Measurements from ENCODE around the gene CDC42. TPM values are rescaled to one million over a fixed set of nuclear protein-coding genes. Genes with fewer than 3 reads are reported as not detected.
A peak's percentile ranks its signal among the peaks of the same experiment; 100 is the strongest.

CDC42 gene
- total and polyA plus RNA-seq, 2 of the 13 experiments (the other 11 are each of a cell fraction or from before 2014, with no cell fraction given) = 138 to 237 TPM

GRCh38 chr1:22051607-22052114 is 848 bp upstream of the CDC42 start:
- H3K4me1 ChIP-seq (ENCODE audit: insufficient read depth, low read length) = peaks cover 62% of the 10 kb centered on the region
- peak overlapping the region; percentile 80 for H3K4me2 ChIP-seq (ENCODE audit: low read depth, low read length)
- DNase-seq (ENCODE audit: low spot score) (no peak), ATAC-seq (no peak), FAIRE-seq (no peak)
- in situ Hi-C loops (cut with HindIII; ENCODE audit: extremely low pct_ligation_motif_present, low pct_unique_long_range_greater_than_20kb) = no loop called here
- H3K36me3 ChIP-seq (replicated peaks in 1 of 2; ENCODE audit: control insufficient read depth in 1 of 2, insufficient read depth in 2 of 2, low read length in 2 of 2) = no peaks in the 10 kb centered on the region; a peak in 1 of 5 replicates
- no peaks in the 10 kb centered on the region for H3K9me3 ChIP-seq (ENCODE audit: low read length)
- H4K20me1 ChIP-seq (ENCODE audit: insufficient read depth, low read length) = peaks cover 30% of the 10 kb centered on the region
- no peak for TF ChIP-seq ZNF362 (CRISPR knock-in tag; IDR thresholded peaks at IDR 0.05; ENCODE audit: borderline replicate concordance)
- 0 out of 2 replicates have a peak, but pooled peaks have one; percentile 5 for TF ChIP-seq ZNF777 (CRISPR knock-in tag; IDR thresholded peaks at IDR 0.05)
- peak; percentile 39; the same call in 1 of the 2 replicates for TF ChIP-seq FOXP1 (IDR thresholded peaks at IDR 0.05)
- no peak for TF ChIP-seq FOXP1 (CRISPR knock-in tag; IDR thresholded peaks at IDR 0.05)
- ChIA-PET POLR2A (interaction anchor here (1.0 to 3.8 kb wide), 7 partner anchors 11 to 268 kb away, joined by 3 to 42 read pairs (median 8); no protein-coding TSS in a partner anchor), CTCF (ENCODE audit: low intra/inter-chr PET ratio, low total read pairs) (no interaction called here)
- H3K27ac ChIP-seq (ENCODE audit: extremely low read length, insufficient read depth, low read length) = no peak overlapping the region
- H3K79me2 ChIP-seq (ENCODE audit: insufficient read depth, low read length) = peaks cover 32% of the 10 kb centered on the region
- intact Hi-C loops (cut with micrococcal nuclease; ENCODE audit: unreplicated experiment) = no loop called here
- H2AFZ ChIP-seq (ENCODE audit: low read length) = no peak overlapping the region
- WGBS (ENCODE audit: low lambda C conversion rate) = 79% methylated on average over 13 of the region's 13 CpGs
- TSS peak; percentile 39 for BruUV-seq (replicated peaks)
- peak overlapping the region; percentile 91; the same call in 1 of the 2 replicates for H3K9ac ChIP-seq (ENCODE audit: insufficient read depth, low read depth, low read length)
- no peaks in the 10 kb centered on the region; a peak in 1 of 5 replicates for H3K27me3 ChIP-seq (ENCODE audit: control insufficient read depth in 1 of 2, insufficient read depth in 2 of 2, low read length in 2 of 2)
- peak overlapping the region in 2 of 3 experiments; percentile 90; a peak in 1 of 6 replicates for H3K4me3 ChIP-seq (replicated peaks in 1 of 3; ENCODE audit: insufficient read depth in 1 of 3, low read depth in 2 of 3, low read length in 3 of 3)

- H3K27ac ChIP-seq (ENCODE audit: extremely low read length, insufficient read depth, low read length) = peak overlapping the region; percentile 87
- H3K9me3 ChIP-seq (ENCODE audit: low read length) = no peaks in the 10 kb centered on the region
- intact Hi-C loops (cut with micrococcal nuclease; ENCODE audit: unreplicated experiment) = no loop called here
- peak overlapping the region; percentile 80 for H3K4me2 ChIP-seq (ENCODE audit: low read depth, low read length)
- peaks cover 0 to 3% of the 10 kb centered on the region in 2 experiments; a peak in 1 of 5 replicates for H3K36me3 ChIP-seq (replicated peaks in 1 of 2; ENCODE audit: control insufficient read depth in 1 of 2, insufficient read depth in 2 of 2, low read length in 2 of 2)
- DNase-seq (ENCODE audit: low spot score) = peak; percentile 50
- WGBS (ENCODE audit: low lambda C conversion rate) = under 1% methylated on average over 17 of the region's 70 CpGs
- H3K9ac ChIP-seq (ENCODE audit: insufficient read depth, low read depth, low read length) = peak overlapping the region; percentile 91
- in situ Hi-C loops (cut with HindIII; ENCODE audit: extremely low pct_ligation_motif_present, low pct_unique_long_range_greater_than_20kb) = no loop called here
- peaks cover 60% of the 10 kb centered on the region for H3K4me1 ChIP-seq (ENCODE audit: insufficient read depth, low read length)
- peak overlapping the region; percentile 81 to 90 (median 90) for H3K4me3 ChIP-seq (replicated peaks in 1 of 3; ENCODE audit: insufficient read depth in 1 of 3, low read depth in 2 of 3, low read length in 3 of 3)
- ATAC-seq = peak; percentile 69
- peaks cover 48% of the 10 kb centered on the region for H3K79me2 ChIP-seq (ENCODE audit: insufficient read depth, low read length)
- POLR2A ChIA-PET = interaction anchor here (0.8 to 3.8 kb wide), 14 partner anchors 12 to 1392 kb away, joined by 3 to 42 read pairs (median 4); partner anchors contain the start of gene DDOST
- BruUV-seq (replicated peaks) = no TSS peak
- no peak overlapping the region for H2AFZ ChIP-seq (ENCODE audit: low read length)
- peaks cover 46% of the 10 kb centered on the region for H4K20me1 ChIP-seq (ENCODE audit: insufficient read depth, low read length)
- FAIRE-seq = peak; percentile 8
- CTCF ChIA-PET (ENCODE audit: low intra/inter-chr PET ratio, low total read pairs) = no interaction called here
- H3K27me3 ChIP-seq (ENCODE audit: control insufficient read depth in 1 of 2, insufficient read depth in 2 of 2, low read length in 2 of 2) = no peaks in the 10 kb centered on the region; a peak in 1 of 5 replicates
- TF ChIP-seq MATR3 (CRISPR knock-in tag; IDR thresholded peaks at IDR 0.05) = no peak
- no peak for TF ChIP-seq ISL2 (CRISPR knock-in tag; IDR thresholded peaks at IDR 0.05)
- peak; percentile 99 for TF ChIP-seq ATF7 (IDR thresholded peaks at IDR 0.05)
- TF ChIP-seq ATF7 (CRISPR knock-in tag; IDR thresholded peaks at IDR 0.05) = peak; percentile 42; the same call in 1 of the 2 replicates
- no peak for TF ChIP-seq KDM4B (CRISPR knock-in tag; IDR thresholded peaks at IDR 0.05)
- TF ChIP-seq RBM39 (IDR thresholded peaks at IDR 0.05; ENCODE audit: low read depth, low read length, poor library complexity, severe bottlenecking) = no peak
- no peak for TF ChIP-seq ZKSCAN8 (CRISPR knock-in tag; IDR thresholded peaks at IDR 0.05; ENCODE audit: borderline replicate concordance)
- peak; percentile 56; the same call in 1 of the 2 replicates for TF ChIP-seq ZNF446 (CRISPR knock-in tag; IDR thresholded peaks at IDR 0.05)
- peak; percentile 50; the same call in 1 of the 2 replicates for TF ChIP-seq SAP130 (CRISPR knock-in tag; IDR thresholded peaks at IDR 0.05; ENCODE audit: low read depth)
- no peak for TF ChIP-seq MEIS2 (CRISPR knock-in tag; IDR thresholded peaks at IDR 0.05)
- peak; percentile 33; the same call in 1 of the 2 replicates for TF ChIP-seq ATF2 (CRISPR knock-in tag; IDR thresholded peaks at IDR 0.05)
Observed at GRCh38 chr1:22053017-22053860, 730 bp downstream of the CDC42 start.

All from HepG2 (cell line).